ENCODE measurements around the gene SCLY. TPM values are rescaled to one million over a fixed set of nuclear protein-coding genes. Genes with fewer than 3 reads are reported as not detected.

The SCLY gene
- total RNA-seq, 2 donors from 2014 or later, result 13.3 to 33.7 TPM

DNA sequence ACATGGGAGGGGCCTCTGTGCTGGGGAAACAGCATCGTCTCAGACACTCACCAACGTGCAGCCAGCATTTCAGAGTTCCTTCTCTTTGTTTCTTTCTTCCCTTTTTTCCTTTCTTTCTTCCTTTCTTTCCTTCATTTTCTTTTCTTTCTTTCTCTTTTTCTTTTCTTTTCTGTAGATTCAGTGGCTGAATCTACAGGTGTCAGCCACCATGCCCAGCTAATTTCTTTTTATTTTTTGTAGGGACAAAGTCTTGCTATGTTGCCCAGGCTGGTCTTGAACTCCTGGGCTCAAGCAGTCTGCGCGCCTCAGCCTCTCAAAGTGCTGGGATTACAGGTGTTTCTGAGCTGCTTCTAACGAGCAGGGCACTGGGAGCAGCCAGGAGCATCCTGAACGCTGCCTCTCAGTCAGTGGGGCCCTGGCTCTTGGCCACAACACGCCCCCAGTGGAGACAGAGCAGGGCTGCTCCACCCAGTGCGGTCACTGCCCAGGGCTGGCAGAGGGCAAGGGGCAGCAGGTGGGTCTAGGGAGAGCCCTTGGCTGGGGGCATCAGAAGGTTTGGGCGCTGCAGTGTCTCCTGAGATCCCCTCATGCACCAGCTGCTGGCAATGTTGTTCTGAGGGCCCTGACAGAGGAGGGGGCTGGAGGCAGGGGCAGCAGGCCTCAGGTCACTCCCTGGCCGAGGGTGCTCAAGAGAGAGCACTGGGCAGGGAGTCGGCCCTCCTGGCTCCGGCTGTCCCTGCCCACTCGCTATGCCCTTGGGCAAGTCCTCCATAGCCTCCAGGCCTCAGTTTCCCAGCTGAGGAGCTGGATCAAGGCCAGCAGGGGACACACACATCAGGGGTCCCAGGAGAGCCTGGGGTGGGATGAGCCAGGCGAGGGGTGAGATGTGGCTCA lies 72.9 kb downstream of the SCLY start:
- no peaks in the 10 kb centered on the region for H3K36me3 ChIP-seq
- no peaks in the 10 kb centered on the region for H3K9me3 ChIP-seq
- H3K4me3 ChIP-seq, result no peak overlapping the region
- ATAC-seq (ENCODE audit: insufficient number of reproducible peaks, low FRiP score, low read depth) (no peak), DNase-seq (ENCODE audit: low spot score) (no peak)
- H3K27me3 ChIP-seq (replicated peaks; ENCODE audit: insufficient read depth), result no peaks in the 10 kb centered on the region
- peaks cover 10 to 13% of the 10 kb centered on the region in 2 donors for H3K4me1 ChIP-seq (ENCODE audit: control insufficient read depth in 1 of 2, low read depth in 2 of 2)
- no peak overlapping the region for H3K27ac ChIP-seq
- TF ChIP-seq, protein P1, sequence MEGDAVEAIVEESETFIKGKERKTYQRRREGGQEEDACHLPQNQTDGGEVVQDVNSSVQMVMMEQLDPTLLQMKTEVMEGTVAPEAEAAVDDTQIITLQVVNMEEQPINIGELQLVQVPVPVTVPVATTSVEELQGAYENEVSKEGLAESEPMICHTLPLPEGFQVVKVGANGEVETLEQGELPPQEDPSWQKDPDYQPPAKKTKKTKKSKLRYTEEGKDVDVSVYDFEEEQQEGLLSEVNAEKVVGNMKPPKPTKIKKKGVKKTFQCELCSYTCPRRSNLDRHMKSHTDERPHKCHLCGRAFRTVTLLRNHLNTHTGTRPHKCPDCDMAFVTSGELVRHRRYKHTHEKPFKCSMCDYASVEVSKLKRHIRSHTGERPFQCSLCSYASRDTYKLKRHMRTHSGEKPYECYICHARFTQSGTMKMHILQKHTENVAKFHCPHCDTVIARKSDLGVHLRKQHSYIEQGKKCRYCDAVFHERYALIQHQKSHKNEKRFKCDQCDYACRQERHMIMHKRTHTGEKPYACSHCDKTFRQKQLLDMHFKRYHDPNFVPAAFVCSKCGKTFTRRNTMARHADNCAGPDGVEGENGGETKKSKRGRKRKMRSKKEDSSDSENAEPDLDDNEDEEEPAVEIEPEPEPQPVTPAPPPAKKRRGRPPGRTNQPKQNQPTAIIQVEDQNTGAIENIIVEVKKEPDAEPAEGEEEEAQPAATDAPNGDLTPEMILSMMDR (IDR thresholded peaks at IDR 0.05), result no peak

DNA sequence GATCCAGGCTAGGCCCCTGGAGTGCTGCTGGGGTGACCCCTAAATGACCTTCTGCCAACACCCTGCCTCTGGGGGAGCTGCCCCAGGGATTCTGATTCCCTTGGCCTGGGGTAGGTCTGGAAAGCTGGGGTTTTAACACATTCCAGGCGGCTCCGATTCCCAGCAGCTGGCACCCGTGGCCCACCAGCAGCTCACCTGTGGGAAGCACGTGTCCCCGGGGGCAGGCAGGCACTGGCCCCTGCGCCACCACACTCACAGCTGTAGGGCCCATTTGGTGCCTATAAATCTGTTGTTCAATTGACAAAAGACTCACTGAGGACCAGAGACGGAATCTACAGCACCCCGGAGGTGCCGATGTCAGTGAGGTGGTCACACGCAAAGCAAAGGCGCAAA lies 73.6 kb downstream of the SCLY start:
- Histone ChIP-seq H3K9me3 (no peaks in the 10 kb centered on the region), H3K4me1 (ENCODE audit: control insufficient read depth in 1 of 2, low read depth in 2 of 2) (peaks cover 10 to 19% of the 10 kb centered on the region in 2 donors), H3K36me3 (no peaks in the 10 kb centered on the region), H3K4me3 (no peak overlapping the region), H3K27me3 (replicated peaks; ENCODE audit: insufficient read depth) (no peaks in the 10 kb centered on the region), H3K27ac (no peak overlapping the region)
- ATAC-seq (ENCODE audit: insufficient number of reproducible peaks, low FRiP score, low read depth) (no peak), DNase-seq (ENCODE audit: low spot score) (no peak)
- TF ChIP-seq, protein P1 (IDR thresholded peaks at IDR 0.05), result no peak

DNA sequence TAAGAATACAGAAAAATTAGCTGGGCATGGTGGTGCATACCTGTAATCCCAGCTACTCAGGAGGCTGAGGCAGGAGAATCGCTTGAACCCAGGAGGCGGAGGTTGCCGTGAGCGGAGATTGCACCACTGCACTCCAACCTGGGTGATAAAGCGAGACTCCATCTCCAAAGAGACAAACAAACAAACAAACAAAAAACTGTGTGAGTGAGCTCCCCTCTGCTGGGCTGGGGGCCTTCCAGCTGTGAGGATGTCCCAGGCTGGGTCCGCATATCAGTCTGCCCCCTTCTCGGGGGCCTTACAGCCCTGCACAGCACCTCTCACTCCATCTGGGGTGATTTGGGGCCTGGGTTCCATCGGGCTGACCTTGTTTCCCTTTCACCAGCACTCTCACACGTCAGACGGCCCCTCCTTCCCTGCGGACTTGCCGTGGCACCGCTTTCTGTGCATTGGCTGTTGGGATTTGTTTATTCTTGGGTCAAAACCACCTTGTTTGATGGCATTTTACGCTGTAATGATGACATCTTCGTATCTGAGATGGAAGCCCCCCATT lies 74.9 kb downstream of the SCLY start:
- H3K27ac ChIP-seq, result no peak overlapping the region

DNA sequence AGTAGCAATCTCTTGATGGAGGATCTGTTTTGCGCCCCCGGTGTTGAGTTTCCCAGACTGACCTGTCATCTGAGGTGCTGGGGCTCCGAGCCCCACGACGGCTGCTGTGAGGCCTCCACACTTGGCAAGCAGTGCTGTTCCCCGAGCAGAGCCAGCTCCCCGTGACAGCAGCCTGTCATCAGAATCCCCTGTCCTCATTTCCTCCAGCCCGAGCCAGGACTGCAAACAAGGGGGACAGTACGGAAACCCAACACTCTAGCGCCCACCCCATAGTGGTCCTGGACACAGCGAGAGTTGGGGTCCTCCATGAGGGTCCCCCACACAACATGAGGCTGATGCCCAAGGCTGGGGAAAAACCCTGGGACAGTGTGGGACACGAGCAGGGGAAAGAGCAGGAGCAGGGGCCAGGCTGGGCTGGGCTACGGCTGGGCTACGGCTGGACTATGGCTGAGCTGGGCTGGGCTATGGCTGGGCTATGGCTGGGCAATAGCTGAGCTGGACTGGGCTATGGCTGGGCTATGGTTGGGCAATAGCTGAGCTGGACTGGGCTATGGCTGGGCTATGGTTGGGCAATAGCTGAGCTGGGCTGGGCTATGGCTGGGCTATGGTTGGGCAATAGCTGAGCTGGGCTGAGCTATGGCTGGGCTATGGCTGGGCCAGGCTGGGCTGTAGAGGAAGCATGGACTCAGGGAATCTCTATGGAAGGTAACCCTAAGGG lies 76.2 kb downstream of the SCLY start:
- no peak overlapping the region for H3K27ac ChIP-seq
- H3K36me3 ChIP-seq, result no peaks in the 10 kb centered on the region
- no peak overlapping the region for H3K4me3 ChIP-seq
- ATAC-seq (ENCODE audit: insufficient number of reproducible peaks, low FRiP score, low read depth) (no peak), DNase-seq (ENCODE audit: low spot score) (no peak)
- H3K9me3 ChIP-seq, result no peaks in the 10 kb centered on the region
- H3K27me3 ChIP-seq (replicated peaks; ENCODE audit: insufficient read depth), result no peaks in the 10 kb centered on the region
- H3K4me1 ChIP-seq (ENCODE audit: control insufficient read depth in 1 of 2, low read depth in 2 of 2), result peaks cover 14 to 43% of the 10 kb centered on the region in 2 donors
- TF ChIP-seq, protein P1 (IDR thresholded peaks at IDR 0.05), result no peak

More for the DNA sequence above, 74.9 kb downstream of the SCLY start:
- no peaks in the 10 kb centered on the region for H3K9me3 ChIP-seq
- no peak for DNase-seq (ENCODE audit: low spot score)
- no peak overlapping the region for H3K4me3 ChIP-seq
- TF ChIP-seq, protein P1 (IDR thresholded peaks at IDR 0.05), result no peak
- no peak for ATAC-seq (ENCODE audit: insufficient number of reproducible peaks, low FRiP score, low read depth)
- no peaks in the 10 kb centered on the region for H3K27me3 ChIP-seq (replicated peaks; ENCODE audit: insufficient read depth)
- H3K4me1 ChIP-seq (ENCODE audit: control insufficient read depth in 1 of 2, low read depth in 2 of 2), result peaks cover 10 to 30% of the 10 kb centered on the region in 2 donors
- H3K36me3 ChIP-seq, result no peaks in the 10 kb centered on the region

DNA sequence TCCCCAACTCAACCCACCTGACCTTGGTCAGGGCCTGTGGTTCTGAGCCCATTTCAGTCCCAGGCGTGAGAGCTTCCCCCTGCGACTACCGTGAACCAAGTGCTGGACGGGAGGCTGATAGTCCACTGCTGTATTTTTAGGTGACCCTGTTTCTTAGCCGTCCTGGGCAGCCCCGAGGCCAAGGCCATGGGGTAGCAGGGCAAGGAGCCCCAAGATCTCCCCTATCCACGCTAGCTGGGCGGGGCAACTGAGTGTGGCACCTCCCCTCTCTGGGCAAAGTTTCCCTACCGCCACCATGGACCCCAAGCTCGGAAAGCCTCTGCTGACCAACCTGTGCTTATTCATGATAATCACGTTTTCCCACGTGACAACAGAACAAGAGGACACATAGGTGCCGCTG lies 77.1 kb downstream of the SCLY start:
- ATAC-seq (ENCODE audit: insufficient number of reproducible peaks, low FRiP score, low read depth), result no peak

More for the DNA sequence above, 77.1 kb downstream of the SCLY start:
- Histone ChIP-seq H3K27me3 (replicated peaks; ENCODE audit: insufficient read depth) (no peaks in the 10 kb centered on the region), H3K27ac (peak overlapping the region; percentile 42 to 71), H3K4me1 (ENCODE audit: control insufficient read depth in 1 of 2, low read depth in 2 of 2) (peaks cover 21 to 52% of the 10 kb centered on the region in 2 donors), H3K36me3 (no peaks in the 10 kb centered on the region), H3K9me3 (no peaks in the 10 kb centered on the region), H3K4me3 (peak overlapping the region; percentile 78)
- TF ChIP-seq, protein P1 (IDR thresholded peaks at IDR 0.05), result no peak
- no peak for DNase-seq (ENCODE audit: low spot score)

All from thoracic aorta (tissue), 2 donors.